HepG2 (cell line): ENCODE results near the gene SMCO4.

Experiments
- FOXP4 ChIP-seq: sonication (generic); formaldehyde crosslinking; IDR thresholded peaks from 2 replicates; pipeline ENCODE4 v1.4.0; 2020; ENCODE audit warnings: missing genetic modification reagents
- NFE2 ChIP-seq: sonication (generic); formaldehyde crosslinking; IDR thresholded peaks from 2 replicates; pipeline ENCODE4 v1.4.0; 2020; ENCODE audit warnings: missing genetic modification reagents
- PATZ1 ChIP-seq: sonication (generic); formaldehyde crosslinking; IDR thresholded peaks from 2 replicates; pipeline ENCODE4 v1.4.0; 2020; ENCODE audit warnings: missing genetic modification reagents
- RAD21 ChIP-seq: fragments of 450-650 bp; formaldehyde crosslinking; IDR thresholded peaks from 2 replicates; pipeline ENCODE4 v1.5.0; 2020; ENCODE audit warnings: mild to moderate bottlenecking
- SUZ12 ChIP-seq: fragments of 150-350 bp; IDR thresholded peaks from 2 replicates; pipeline ENCODE4 v1.6.1; 2014; ENCODE audit warnings: low read depth, low read length

- TF ChIP-seq RAD21: peak; percentile 99
- TF ChIP-seq NFE2: no peak
- TF ChIP-seq FOXP4 (CRISPR knock-in tag): no peak
- no peak for TF ChIP-seq SUZ12
- TF ChIP-seq PATZ1 (CRISPR knock-in tag): peak; percentile 92
These were observed at the start of gene SMCO4 for GRCh38 chr11:93543292-93543977.
